Activated T-cell treated with anti-CD3 and anti-CD28 coated beads, Interleukin-2, amount 50 U/mL, for 24 hours (primary cell): ENCODE measurements around the gene GRM3.

Source experiments
- DNase-seq: peaks from one replicate; pipeline ENCODE4 v3.0.0-alpha.2; 2020
- H3K27ac Mint-ChIP-seq: 2 replicates; pipeline ENCODE4 v1.8.0; 2020; ENCODE audit warnings: mild to moderate bottlenecking, mixed read lengths
- H3K27me3 Mint-ChIP-seq: 2 replicates; pipeline ENCODE4 v1.8.0; 2020; ENCODE audit warnings: mixed read lengths
- H3K36me3 Mint-ChIP-seq: 2 replicates; pipeline ENCODE4 v1.8.0; 2020; ENCODE audit warnings: low read depth, mixed read lengths
- H3K4me1 Mint-ChIP-seq: 2 replicates; pipeline ENCODE4 v1.8.0; 2020; ENCODE audit warnings: low read depth, mixed read lengths
- H3K4me3 Mint-ChIP-seq: 2 replicates; pipeline ENCODE4 v1.8.0; 2020; ENCODE audit warnings: mild to moderate bottlenecking, moderate library complexity, mixed read lengths
- H3K9me3 Mint-ChIP-seq: 2 replicates; pipeline ENCODE4 v1.8.0; 2020; ENCODE audit warnings: mixed read lengths

Gene GRM3

GRCh38 chr7:86748843-86749719 is 105.4 kb downstream of the GRM3 start:
- Mint-ChIP-seq H3K4me1 (no peaks in the 10 kb centered on the region), H3K27me3 (no peaks in the 10 kb centered on the region), H3K4me3 (no peak overlapping the region), H3K9me3 (no peaks in the 10 kb centered on the region), H3K36me3 (no peaks in the 10 kb centered on the region), H3K27ac (no peak overlapping the region)
- DNase-seq: no peak

- H3K36me3 Mint-ChIP-seq: no peaks in the 10 kb centered on the region
- no peaks in the 10 kb centered on the region for H3K27me3 Mint-ChIP-seq
- H3K9me3 Mint-ChIP-seq: no peaks in the 10 kb centered on the region
- no peak overlapping the region for H3K4me3 Mint-ChIP-seq
- H3K27ac Mint-ChIP-seq: no peak overlapping the region
- H3K4me1 Mint-ChIP-seq: no peaks in the 10 kb centered on the region
- no peak for DNase-seq
Observed at GRCh38 chr7:86749741-86750665, 106.3 kb downstream of the GRM3 start.

- Mint-ChIP-seq H3K4me1 (no peaks in the 10 kb centered on the region), H3K36me3 (no peaks in the 10 kb centered on the region), H3K27ac (no peak overlapping the region), H3K9me3 (no peaks in the 10 kb centered on the region), H3K4me3 (no peak overlapping the region), H3K27me3 (no peaks in the 10 kb centered on the region)
- DNase-seq: no peak
Observed at GRCh38 chr7:86760236-86760635, 116.5 kb downstream of the GRM3 start.

- Mint-ChIP-seq H3K4me3 (no peak overlapping the region), H3K9me3 (no peaks in the 10 kb centered on the region), H3K4me1 (no peaks in the 10 kb centered on the region), H3K27ac (no peak overlapping the region), H3K36me3 (no peaks in the 10 kb centered on the region), H3K27me3 (no peaks in the 10 kb centered on the region)
- no peak for DNase-seq
Observed at GRCh38 chr7:86762129-86762528, 118.4 kb downstream of the GRM3 start.

GRCh38 chr7:86765931-86766330 is 122.2 kb downstream of the GRM3 start:
- Mint-ChIP-seq H3K27ac (no peak overlapping the region), H3K36me3 (no peaks in the 10 kb centered on the region), H3K4me1 (no peaks in the 10 kb centered on the region), H3K9me3 (no peaks in the 10 kb centered on the region), H3K27me3 (no peaks in the 10 kb centered on the region), H3K4me3 (no peak overlapping the region)
- DNase-seq: no peak

GRCh38 chr7:86768394-86768793 is 124.7 kb downstream of the GRM3 start:
- H3K9me3 Mint-ChIP-seq: no peaks in the 10 kb centered on the region
- H3K27ac Mint-ChIP-seq: no peak overlapping the region
- DNase-seq: no peak
- H3K27me3 Mint-ChIP-seq: no peaks in the 10 kb centered on the region
- H3K4me1 Mint-ChIP-seq: no peaks in the 10 kb centered on the region
- H3K36me3 Mint-ChIP-seq: no peaks in the 10 kb centered on the region
- H3K4me3 Mint-ChIP-seq: no peak overlapping the region

GRCh38 chr7:86768967-86769760 is 125.5 kb downstream of the GRM3 start:
- no peak overlapping the region for H3K27ac Mint-ChIP-seq

GRCh38 chr7:86773309-86773708 is 129.6 kb downstream of the GRM3 start:
- H3K36me3 Mint-ChIP-seq: no peaks in the 10 kb centered on the region
- H3K27ac Mint-ChIP-seq: no peak overlapping the region
- DNase-seq: no peak
- H3K4me1 Mint-ChIP-seq: no peaks in the 10 kb centered on the region
- no peaks in the 10 kb centered on the region for H3K27me3 Mint-ChIP-seq
- no peak overlapping the region for H3K4me3 Mint-ChIP-seq
- no peaks in the 10 kb centered on the region for H3K9me3 Mint-ChIP-seq

More at GRCh38 chr7:86768967-86769760, 125.5 kb downstream of the GRM3 start:
- no peaks in the 10 kb centered on the region for H3K27me3 Mint-ChIP-seq
- no peaks in the 10 kb centered on the region for H3K36me3 Mint-ChIP-seq
- no peak for DNase-seq
- H3K9me3 Mint-ChIP-seq: no peaks in the 10 kb centered on the region
- no peaks in the 10 kb centered on the region for H3K4me1 Mint-ChIP-seq
- no peak overlapping the region for H3K4me3 Mint-ChIP-seq

GRCh38 chr7:86775203-86775602 is 131.5 kb downstream of the GRM3 start:
- H3K4me1 Mint-ChIP-seq: no peaks in the 10 kb centered on the region
- no peaks in the 10 kb centered on the region for H3K27me3 Mint-ChIP-seq
- no peak for DNase-seq
- no peak overlapping the region for H3K4me3 Mint-ChIP-seq
- no peak overlapping the region for H3K27ac Mint-ChIP-seq
- H3K36me3 Mint-ChIP-seq: no peaks in the 10 kb centered on the region
- no peaks in the 10 kb centered on the region for H3K9me3 Mint-ChIP-seq

- Mint-ChIP-seq H3K36me3 (no peaks in the 10 kb centered on the region), H3K9me3 (no peaks in the 10 kb centered on the region), H3K27me3 (no peaks in the 10 kb centered on the region), H3K4me3 (no peak overlapping the region), H3K4me1 (no peaks in the 10 kb centered on the region), H3K27ac (no peak overlapping the region)
- DNase-seq: no peak
Observed at GRCh38 chr7:86776136-86776535, 132.4 kb downstream of the GRM3 start.

GRCh38 chr7:86778271-86778670 is 134.6 kb downstream of the GRM3 start:
- no peaks in the 10 kb centered on the region for H3K4me1 Mint-ChIP-seq
- no peaks in the 10 kb centered on the region for H3K9me3 Mint-ChIP-seq
- no peaks in the 10 kb centered on the region for H3K27me3 Mint-ChIP-seq
- DNase-seq: no peak
- H3K4me3 Mint-ChIP-seq: no peak overlapping the region
- no peak overlapping the region for H3K27ac Mint-ChIP-seq
- H3K36me3 Mint-ChIP-seq: no peaks in the 10 kb centered on the region

- H3K27me3 Mint-ChIP-seq: no peaks in the 10 kb centered on the region
- H3K27ac Mint-ChIP-seq: no peak overlapping the region
- H3K36me3 Mint-ChIP-seq: no peaks in the 10 kb centered on the region
- no peak for DNase-seq
- no peaks in the 10 kb centered on the region for H3K4me1 Mint-ChIP-seq
- no peaks in the 10 kb centered on the region for H3K9me3 Mint-ChIP-seq
- H3K4me3 Mint-ChIP-seq: no peak overlapping the region
Observed at GRCh38 chr7:86784765-86785164, 141.1 kb downstream of the GRM3 start.

- no peaks in the 10 kb centered on the region for H3K36me3 Mint-ChIP-seq
- H3K4me3 Mint-ChIP-seq: no peak overlapping the region
- no peaks in the 10 kb centered on the region for H3K9me3 Mint-ChIP-seq
- no peaks in the 10 kb centered on the region for H3K4me1 Mint-ChIP-seq
- no peak overlapping the region for H3K27ac Mint-ChIP-seq
- no peaks in the 10 kb centered on the region for H3K27me3 Mint-ChIP-seq
- DNase-seq: no peak
Observed at GRCh38 chr7:86785641-86786040, 141.9 kb downstream of the GRM3 start.

GRCh38 chr7:86786376-86786775 is 142.7 kb downstream of the GRM3 start:
- no peaks in the 10 kb centered on the region for H3K27me3 Mint-ChIP-seq
- no peak overlapping the region for H3K4me3 Mint-ChIP-seq
- H3K4me1 Mint-ChIP-seq: no peaks in the 10 kb centered on the region
- no peak overlapping the region for H3K27ac Mint-ChIP-seq
- no peaks in the 10 kb centered on the region for H3K9me3 Mint-ChIP-seq
- no peak for DNase-seq
- no peaks in the 10 kb centered on the region for H3K36me3 Mint-ChIP-seq
